Retina (tissue), 1 donor: Measurements from ENCODE around the gene PIGC.

Source experiments
- DNase-seq: peaks from one replicate; pipeline ENCODE4 v3.0.0-alpha.2; 2016

The PIGC gene

DNA sequence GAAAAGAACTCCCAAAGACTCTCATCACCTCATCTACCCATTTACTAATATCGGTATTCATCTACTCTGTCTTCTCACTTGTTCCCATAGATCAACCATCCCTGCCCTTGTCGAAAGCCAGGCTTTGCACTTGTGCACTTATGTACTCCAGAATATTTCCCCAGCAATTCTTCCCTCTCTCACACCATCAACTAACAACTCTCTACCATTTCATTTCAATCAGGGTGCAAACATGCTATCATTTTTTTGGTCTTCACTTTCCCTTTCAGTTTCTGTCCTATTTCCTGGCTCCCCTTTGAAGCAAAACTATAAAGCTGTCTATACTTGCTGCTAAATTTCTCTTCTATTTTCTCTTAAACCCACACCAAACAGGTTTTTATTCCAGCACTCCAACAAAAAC is 16.7 kb downstream of the PIGC start:
- no peak for DNase-seq

DNA sequence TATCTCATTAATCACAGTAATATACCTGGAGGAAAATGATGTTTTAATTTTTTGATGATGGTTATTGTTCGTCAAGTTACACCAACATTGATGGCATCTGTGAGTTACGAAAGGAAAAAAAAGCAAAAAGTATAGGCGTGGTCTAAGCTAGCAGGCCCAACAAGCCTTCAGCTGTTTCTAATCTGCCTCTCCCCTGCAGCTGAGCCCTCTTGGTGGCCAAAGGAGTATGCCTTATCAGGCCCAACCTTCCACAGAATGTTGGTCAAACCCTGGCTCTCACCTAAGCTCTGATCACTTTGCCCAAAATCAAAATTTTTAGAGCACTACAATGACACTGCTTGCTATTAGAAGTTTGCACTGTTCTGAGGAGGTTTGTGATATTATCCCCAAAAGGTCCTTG is 18.5 kb downstream of the PIGC start:
- no peak for DNase-seq

DNA sequence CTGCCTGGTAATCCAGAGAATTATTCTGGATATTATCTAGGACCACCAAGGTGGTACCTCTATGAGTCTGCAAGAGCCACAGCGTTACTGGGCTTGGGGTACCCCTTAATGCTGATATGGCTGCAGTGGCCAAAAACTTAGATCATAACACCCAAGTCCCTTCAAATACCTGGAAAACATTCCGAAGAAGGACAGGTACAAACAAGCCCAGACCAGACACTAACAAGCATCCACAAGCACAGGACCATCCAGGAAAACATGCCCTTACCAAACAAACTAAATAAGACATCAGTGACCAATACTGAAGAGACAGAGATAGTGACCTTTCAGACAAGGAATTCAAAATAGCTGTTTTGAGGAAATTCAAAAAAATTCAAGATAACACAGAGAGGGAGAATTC is 20.5 kb downstream of the PIGC start:
- DNase-seq: no peak

DNA sequence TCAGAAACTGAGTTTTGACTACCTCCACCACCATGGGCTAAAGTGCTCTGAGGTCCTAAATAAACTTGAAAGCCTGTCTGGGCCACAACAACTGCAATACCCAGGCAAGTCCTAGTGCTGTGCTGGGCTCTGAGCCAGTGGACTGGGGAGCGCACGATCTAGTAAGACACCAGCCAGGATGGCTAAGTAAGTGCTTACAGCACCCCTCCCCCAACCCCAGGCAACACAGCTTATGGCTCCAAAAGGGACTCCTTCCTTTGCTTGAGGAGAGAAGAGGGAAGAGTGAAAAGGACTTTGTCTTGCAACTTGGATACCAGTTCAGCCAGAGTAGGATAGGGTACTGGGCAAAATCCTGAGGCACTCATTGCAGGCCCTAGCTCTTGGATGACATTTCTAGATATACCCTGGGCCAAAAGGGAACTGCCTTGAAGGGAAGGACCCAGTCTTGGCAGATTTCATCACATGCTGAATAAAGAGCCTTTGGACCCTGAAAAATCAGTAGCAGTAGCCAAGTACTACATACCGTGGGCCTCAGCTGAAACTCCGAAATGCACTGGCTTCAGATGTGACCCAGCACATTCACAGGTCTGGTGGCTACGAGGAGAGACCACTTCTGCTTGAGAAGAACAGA is 21.8 kb downstream of the PIGC start:
- DNase-seq: no peak

DNA sequence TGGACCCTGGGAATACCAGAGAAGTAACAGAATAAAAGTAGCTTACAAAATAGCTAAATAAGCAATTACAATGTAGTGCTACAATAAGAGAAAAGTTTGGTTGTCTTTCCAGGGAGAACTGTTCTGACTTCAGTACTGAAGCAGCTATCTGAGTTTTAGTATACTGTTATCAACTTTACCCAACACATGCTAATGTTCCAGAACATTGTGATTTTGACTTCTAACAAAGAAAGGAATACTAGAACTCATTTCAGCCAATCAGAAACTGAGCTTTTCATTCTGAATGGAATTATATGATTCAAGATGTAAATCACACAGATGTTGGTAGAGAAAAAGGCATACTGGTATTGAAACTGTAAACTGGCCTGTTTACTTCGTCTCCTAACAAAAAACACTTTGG is 23.5 kb downstream of the PIGC start, which contains the start of gene C1orf105:
C1orf105 (plus strand) TSS at position 301 of the 400 bp plus-strand sequence. CDS start 201 bp downstream, outside the sequence.
- DNase-seq: no peak

DNA sequence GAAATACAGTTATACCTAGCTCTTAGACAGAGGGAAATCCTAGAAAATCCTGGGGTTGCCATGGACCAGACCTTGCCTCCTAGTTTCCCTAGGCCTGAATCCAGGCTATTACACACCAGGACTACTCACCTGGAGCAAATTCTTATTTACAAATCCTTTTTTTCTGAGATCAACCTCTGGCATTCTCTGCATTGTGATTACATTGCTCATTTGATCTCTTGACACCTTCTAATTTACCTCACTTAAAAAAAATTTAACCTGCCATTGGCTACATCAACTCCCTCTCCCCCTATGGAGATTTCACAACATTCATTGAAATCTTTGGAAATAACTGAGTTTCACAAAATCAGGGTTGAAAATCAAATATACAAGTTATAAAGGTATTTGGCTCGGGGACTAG is 26.3 kb downstream of the PIGC start:
- no peak for DNase-seq

DNA sequence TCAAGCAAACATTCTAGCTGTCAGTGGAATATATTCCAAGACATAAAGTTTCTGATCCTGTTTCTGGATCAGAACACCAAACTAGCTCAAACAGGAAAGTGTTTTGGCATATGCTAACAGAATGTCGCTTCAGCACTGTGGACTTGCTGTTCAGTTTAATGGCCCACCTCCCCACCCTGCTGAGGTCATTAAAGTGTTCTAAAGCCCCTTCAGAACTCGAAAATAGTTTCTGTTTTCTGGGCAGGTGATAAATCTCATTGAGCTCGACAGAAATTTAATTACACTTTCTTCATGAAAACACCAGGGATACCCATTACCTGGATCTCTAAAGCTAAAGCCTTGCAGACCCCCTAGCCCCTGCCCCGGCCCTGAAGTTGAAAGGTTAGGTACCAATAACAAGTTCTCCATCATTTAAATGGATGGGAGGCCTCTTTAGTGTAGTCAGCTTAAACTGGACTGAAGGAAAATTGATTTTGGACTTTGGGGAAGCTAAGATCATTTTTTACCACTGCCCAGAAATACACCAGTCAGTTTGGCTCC is 27.3 kb downstream of the PIGC start:
- DNase-seq: no peak

DNA sequence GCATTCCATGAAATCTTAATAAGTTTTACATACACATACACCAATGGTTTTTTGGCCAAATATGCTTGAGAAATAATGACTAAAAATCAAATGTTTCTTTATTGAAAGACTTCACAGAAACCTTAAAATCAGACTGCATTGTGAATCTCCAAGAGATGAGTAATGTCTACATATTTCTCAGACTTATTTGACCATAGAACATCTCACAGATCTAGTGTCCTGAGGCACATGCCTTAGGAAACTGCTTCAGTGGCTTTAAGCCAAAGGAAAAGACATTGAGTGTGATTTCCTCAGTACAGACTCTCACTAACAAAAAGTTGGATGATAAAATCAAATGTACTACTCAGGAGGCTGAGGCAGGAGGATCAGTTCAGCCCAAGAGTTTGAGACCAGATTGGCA is 29.5 kb downstream of the PIGC start:
- no peak for DNase-seq

DNA sequence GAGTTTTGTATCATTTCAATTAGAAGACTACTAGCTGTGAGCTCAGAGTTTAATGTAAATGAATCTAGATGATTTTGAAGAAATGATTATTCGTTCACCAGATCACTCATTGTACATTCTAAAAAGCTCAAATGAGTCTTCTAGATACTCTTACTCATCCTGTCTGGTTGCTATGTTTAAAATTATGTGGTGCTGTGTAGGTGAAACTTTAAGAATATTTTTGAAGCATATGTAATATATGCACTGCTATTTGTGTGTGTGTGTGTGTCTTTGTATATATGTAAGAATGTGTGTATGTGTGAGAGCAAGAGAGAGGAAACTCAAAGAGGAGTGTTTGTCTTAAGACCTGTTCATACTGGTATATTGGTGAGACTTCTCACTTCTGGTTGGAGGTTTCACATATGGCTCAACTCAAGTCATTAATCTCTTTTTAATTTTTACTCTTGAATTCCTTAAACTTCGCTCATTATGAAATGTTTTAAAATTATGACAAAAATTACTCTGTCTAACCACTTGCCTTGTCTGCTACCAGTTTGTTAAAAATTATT is 32.0 kb downstream of the PIGC start:
- DNase-seq: no peak

DNA sequence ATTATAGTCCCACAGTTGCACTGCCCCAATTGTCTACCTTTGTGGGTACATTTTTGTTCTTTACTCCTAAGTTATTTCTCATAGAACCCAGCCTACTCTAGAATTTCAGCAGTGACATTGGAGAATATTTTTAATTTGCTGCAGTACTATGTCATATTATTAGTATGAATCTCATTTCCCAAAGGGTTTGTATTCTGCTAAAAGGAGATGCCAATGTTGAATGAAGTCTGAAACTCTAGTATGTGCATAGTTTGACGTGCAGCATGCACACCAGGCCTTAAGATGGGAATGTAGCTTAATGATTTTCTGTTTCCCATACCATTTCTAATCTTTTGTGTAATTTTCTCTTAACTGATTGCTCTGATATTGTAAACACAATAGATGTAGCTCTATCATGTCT is 33.8 kb downstream of the PIGC start:
- DNase-seq: no peak

DNA sequence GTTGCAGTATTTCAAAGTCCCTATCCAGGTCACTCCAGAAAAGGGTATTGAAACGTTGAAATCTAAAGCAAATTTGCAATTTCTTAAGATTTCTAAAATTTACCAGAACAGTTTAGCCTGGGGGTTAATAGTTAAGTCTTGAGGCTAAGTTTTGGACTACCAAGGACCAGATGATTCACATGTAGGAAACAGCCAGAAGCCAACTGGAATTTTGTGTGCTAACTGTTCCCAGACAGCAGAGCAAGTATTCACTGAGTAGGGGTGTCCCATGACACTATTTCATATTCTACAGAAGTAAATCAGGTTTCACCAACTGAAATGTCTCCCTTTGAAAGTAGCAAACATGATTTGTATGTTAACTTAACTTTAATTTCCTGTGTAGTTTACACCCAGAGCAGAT is 34.9 kb downstream of the PIGC start:
- no peak for DNase-seq

DNA sequence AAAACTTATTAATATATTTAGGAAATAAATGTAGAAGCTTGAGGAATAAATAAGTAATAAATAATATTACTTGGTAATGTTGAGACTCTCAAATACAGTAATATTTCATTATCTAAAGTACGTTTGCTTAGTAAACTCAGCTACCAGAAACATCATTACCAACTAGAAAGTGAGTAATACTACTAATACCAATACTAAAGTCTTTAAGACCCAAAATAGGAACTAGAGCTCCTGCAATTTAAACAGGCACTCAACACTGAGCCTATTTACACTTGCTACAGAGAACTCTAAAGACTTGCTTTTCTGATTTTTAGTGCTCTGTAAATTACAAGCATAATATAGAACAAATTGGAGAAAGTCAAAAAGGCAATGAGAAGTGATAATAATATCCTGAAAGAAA is 36.9 kb downstream of the PIGC start:
- DNase-seq: no peak

DNA sequence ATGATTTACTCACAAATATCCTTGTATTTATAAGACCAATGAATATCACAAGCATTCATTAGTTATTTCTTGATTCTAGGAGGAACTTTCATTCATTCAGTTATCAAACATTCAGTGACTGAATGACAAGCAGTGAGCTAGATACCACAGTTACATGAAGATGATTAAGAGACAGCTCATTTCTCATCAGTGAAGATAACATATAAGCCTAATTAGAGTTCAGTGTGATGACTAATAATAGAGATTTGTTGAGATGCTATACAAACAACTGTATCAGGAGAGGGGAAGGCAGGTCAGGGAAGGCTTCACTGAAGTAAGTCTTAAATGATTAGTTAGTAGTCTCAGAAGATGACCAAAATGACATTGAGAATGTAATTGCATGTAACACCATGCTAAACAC is 38.0 kb downstream of the PIGC start:
- DNase-seq: no peak

DNA sequence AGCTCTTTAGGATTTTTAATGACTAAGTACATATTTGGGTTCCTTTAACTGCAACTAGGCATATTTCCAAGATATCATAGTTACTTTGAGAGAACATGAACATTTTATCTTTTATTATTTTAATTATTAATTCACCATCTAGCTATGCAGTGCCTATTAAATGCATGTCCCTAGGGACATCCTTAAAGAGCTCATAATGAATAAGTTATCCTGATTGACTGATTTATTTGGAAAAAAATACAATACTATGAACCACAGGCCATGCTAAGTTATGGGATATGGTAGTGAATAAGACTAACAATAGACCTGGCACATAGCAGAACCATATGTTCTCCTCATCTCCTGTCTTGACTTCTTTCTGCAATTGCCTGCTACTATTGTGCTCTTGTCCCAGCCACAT is 39.7 kb downstream of the PIGC start:
- no peak for DNase-seq

DNA sequence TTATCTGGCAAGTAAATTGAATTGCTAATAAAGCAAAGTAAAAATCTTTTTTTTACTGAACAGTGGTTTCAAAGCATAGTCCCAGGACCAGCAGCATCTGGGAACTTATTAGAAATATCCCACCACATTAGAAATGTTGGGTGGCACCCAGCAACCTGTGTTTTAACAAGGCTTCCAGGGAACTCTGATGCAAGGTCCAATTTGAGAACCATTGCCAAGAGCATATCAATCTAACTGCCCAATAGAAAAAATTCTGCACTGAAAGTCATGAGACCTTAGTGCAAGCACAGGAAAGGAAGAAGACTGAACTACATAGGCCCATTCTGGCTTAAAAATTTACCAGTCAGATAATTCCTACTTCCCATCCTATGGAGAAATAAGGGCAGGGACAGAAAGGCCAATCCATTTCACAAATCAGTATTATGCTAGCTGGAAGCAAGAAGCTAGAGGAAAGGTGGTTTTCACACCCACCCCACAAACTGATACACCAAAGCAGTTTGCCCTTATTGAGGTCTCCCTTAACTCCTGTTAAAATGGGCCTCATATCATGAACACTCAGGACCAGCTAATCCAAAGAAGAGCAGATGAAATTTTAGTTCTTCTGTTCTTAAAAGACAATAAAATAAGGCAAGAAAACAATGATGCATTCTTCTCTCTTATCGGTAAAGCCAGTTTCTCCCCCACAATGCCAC is 40.8 kb downstream of the PIGC start:
- no peak for DNase-seq

DNA sequence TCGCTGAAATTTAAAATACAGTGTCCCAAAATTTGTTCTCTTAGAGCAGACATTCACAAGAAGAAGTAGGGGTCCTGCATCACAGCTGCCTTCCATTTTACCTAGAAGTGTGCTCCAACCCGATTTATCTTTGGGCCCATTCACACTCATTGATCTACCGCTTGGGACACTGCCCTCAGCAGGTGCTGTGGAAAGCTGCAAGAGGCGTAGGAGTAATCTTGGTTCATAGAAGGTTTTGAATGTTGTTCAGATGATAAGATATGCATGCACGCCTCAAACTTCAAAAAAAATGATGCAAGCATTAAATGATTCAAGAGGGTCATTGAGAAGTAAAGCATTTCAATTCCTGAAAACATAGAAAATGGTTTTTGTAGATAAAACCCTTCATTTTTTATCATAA is 42.0 kb downstream of the PIGC start:
- no peak for DNase-seq

DNA sequence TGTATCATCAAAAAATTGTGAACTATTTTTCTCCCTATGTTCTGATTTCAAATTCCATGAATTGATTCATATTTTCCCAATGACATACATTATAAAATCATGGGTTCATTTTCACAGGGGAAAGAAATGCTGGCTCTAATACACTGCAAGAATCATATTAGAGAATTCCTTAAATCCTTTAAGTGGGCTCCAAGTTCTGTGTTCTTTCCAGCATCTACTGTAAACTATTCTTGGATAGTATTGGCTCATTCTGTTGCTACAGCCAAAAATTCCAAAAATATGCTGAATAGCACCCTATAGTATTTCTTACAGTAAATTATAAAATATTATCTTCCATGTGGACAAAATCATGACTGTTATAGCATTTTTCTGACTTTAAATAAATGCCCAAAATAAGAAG is 42.4 kb downstream of the PIGC start:
- no peak for DNase-seq

DNA sequence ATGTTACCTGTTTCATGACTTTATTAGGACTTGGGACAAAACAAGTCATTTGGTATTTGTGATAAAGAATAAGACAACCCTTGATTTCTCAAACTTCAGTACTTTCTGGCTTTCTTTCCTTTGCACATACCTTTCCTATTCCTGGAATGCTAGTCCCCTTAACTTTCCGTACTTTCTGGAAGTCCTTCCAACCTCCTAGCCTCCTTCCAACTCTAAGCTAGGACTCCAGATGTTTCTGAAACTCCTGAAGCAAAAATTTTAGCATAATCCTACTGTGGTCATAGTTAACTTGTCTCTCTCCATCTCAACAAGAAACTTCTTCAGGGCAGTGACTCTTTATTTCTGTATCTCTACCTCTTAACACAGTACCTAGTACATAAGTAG is 43.2 kb downstream of the PIGC start:
- DNase-seq: no peak

DNA sequence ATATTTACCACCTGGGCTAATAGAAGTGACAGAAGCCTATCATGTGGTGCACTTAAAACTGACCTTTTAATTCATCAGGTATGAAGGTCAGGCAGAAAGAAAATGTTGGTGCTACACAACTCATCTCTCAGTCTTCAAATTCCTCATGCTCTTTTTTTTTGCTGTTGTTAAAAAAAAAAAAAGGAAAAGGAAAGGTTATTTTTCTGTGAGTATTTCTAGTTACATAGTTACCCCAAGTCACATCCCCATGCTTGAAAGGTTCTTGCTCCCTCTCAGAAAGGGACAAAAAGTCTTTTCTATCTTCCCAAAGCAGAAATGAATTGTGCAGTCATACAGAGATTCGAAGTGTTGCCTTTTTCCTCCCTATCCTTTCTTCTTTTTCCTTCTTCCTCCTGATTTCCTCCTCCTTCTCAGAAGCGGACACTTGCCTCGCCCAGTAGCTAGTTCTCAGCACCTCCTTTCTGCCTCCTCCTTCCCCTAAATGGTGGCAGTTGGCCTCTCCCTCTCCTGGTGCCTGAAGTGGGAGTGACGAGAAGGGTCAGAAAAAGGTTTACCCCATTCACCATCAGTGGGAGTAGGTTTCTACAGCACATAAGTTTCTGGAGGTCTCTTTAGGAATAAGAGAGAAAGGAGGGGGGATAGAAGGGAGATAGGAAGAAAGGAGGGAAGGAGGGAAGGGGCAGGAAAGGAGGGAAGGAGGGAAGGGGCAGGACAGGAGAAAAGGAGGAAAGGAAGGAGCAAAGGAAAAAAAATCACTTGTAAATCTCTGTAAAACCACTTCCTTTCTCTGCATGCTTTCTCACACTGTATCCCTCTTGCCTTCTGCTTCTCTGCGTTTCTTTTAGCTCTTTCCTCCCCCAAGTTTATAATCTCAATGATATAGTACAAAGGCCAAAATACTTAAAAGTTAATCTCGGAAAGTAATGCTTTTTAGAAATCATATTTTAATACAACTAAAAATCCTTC is 43.8 kb downstream of the PIGC start:
- no peak for DNase-seq

DNA sequence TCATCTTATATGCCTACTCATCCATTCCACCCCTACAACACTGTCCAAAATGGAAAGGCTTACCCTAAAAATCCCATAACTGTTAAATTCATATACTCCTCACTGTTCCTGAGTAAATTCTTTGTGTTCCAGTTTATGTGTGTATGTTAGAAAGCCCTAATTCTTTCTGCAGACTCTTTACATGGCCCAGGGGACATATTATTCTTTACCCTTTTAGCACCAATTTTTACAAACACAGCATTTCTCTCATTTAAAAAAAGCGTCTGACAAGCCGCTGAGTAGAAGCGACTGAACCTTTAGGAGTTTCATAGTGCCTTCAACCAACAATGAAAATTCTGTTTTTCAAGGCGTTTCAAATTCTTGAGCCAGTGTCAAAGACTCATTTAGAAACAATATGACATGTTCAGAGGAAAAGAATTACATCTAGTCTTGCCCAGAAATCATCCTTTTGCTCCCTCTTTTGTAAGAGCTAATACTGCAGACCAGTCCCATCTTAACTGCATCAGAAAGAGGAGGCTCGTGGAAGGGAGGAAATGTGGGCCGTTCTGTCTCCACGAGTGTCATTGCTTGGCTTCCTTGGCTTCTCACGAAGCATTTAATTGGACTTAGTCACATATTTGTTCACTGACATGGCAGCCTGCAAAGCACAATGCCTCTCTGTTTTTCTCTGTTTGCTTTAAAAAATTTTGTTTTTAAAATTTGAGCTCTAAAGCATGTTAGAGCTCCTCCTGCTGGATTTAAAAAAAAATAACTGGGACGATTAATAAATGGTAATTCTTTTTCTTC is 44.7 kb downstream of the PIGC start:
- peak; percentile 32 for DNase-seq

DNA sequence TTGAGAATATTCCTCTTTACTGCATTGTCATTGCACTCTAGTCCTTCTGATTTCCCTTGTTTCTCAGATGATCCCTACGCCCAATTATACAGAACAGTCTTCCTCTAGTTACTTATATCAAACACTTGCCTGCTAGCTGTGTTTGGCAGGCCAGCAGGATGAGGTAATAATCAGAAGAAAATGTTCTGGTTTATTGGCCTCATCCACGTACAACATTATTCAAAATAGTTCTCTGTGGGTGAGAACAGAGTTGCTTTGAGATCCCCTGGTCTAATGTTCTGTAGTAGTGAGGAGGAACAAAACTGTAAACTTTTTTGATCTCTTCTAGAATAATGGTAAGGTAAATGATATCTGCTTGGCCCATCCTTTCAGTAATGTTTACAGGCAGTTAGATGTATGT is 45.7 kb downstream of the PIGC start:
- no peak for DNase-seq

DNA sequence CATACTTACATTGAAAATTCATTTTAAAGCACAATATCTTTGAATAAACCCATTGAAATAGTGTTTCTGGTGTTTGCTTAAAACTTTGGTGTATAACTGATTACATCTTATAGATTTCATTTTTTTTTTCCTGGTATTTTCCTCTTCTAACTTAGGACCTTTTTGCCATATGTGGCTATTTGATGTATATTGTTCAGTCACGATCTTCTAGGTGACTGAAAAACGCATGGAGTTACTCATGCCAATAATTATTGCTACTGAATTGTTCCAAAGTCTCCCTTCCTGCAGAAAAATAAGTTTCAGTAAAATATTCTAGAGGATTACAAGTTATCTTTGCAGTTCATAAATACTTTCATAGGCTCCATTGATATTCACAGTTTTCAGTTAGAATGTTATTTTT is 46.2 kb downstream of the PIGC start:
- DNase-seq: no peak
